ENCODE data around the gene PHLDB2.
"Not testable (repeated sequence)": the region's sequence is repeated elsewhere in the genome, so short reads cannot be mapped to it uniquely, and the experiment has no call there.

The PHLDB2 gene

DNA sequence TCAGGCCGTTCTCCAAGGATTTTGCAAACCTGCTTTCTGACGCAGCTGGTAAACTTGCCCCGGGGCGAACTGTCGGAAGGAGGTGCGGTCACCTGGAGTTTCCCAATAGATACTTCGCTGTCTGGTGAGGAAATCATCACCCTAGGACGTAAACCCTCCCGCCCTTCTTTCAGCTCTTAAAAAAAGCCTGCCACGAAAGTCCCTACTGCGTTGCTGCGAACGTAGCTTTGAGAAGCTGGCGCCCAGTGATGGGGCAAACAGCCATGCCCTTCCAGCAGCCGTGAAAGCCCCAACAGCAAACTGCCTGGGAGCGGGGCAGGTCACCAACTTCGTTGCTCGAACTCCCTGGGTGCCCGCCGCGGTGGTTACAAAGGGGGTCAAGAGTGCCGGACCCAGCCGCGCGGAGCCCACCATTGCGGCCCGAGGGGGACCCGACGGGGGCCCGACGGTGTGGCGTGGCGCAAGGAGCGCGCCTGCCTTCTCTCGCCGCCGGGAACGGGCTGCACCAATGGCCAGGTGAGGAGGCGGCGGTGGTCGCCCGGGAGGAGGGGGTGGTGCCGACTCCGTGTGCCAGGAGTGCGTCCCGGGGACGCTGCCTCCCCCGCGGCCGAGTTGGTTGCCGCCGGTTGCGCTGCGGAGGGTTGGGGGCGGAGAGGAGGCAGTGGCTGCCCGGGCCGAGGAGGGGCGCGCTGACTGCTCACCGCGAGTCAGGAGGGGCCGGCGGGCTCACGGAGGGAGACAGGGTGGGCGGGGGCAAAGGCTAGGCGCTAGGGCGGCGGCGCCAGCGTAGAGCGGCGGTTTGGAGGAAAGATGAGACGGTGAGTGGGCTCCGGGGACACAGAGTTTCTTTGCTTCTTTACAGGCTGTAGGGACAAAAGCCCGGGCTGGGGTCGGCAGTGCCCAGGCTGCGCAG is at the start of gene PHLDB2:
Gene PHLDB2 (plus strand): TSS at position 205 of the 913 bp plus-strand sequence. CDS start 24,813 bp downstream, outside the sequence.
- peak; percentile 78 for DNase-seq (ENCODE audit: low spot score)

GRCh38 chr3:111810909-111811308 is 48.2 kb upstream of the PHLDB2 start:
- no peak for DNase-seq (ENCODE audit: low spot score)

- DNase-seq (ENCODE audit: low spot score): no peak
Observed at GRCh38 chr3:111811811-111812210, 47.3 kb upstream of the PHLDB2 start.

DNA sequence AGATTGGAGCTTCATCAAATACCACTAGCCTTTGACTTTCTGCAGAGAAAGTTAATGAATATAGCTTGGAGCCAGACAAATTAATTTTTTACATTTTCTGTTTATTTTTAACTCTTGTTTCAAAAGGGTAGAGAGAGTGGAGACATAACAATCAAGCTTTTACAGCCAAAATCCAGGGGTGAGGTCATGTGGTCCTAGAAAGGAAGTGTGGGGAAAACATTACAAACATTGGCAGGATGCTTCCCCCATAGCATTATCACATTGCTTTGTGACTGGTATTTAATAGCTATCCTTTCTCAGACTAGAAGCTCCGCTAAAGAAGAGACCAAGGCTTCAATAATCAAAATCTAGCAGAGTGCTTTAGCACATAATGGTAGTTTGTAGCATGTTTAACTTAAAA is 46.4 kb upstream of the PHLDB2 start:
- DNase-seq (ENCODE audit: low spot score): no peak

GRCh38 chr3:111813441-111813840 is 45.6 kb upstream of the PHLDB2 start:
- no peak for DNase-seq (ENCODE audit: low spot score)

DNA sequence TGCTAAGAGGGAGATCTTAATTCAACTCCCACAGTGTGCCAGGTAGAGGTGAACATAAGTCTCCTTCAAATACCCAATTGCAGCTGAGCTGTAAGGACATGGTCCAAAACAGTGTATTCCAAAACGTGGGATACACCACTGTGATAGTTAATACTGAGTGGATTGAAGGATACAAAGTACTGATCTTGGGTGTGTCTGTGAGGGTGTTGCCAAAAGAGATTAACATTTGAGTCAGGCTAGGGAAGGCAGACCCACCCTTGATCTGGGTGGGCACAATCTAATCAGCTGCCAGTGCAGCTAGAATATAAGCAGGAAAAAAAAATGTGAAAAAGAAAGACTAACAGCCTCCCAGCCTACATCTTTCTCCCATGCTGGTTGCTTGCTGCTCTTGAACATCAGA is 45.1 kb upstream of the PHLDB2 start:
- DNase-seq (ENCODE audit: low spot score): no peak

GRCh38 chr3:111816771-111817170 is 42.3 kb upstream of the PHLDB2 start:
- DNase-seq (ENCODE audit: low spot score): not testable (repeated sequence)

DNA sequence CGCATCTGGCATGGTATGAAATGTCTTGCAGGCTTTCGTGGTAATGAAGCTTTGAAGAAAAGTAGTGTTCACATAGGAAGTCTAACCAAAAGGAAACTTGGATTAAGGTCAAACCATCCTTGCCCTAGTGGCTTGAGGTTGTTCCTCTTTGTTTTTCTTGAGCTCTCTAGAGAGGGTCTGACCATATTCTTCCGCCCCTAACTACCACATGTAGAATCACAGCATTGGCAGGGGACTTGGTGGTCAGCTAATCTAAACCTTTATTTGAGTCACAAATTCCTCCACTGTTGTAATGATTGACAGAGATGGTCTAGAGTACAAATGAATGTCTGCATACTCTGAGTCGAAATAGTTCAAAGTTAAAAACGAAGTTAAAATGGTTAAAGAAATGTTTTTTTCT is 39.1 kb upstream of the PHLDB2 start:
- DNase-seq (ENCODE audit: low spot score): no peak

GRCh38 chr3:111820651-111821050 is 38.4 kb upstream of the PHLDB2 start:
- DNase-seq (ENCODE audit: low spot score): no peak

- DNase-seq (ENCODE audit: low spot score): no peak
Observed at GRCh38 chr3:111821891-111822290, 37.2 kb upstream of the PHLDB2 start.

DNA sequence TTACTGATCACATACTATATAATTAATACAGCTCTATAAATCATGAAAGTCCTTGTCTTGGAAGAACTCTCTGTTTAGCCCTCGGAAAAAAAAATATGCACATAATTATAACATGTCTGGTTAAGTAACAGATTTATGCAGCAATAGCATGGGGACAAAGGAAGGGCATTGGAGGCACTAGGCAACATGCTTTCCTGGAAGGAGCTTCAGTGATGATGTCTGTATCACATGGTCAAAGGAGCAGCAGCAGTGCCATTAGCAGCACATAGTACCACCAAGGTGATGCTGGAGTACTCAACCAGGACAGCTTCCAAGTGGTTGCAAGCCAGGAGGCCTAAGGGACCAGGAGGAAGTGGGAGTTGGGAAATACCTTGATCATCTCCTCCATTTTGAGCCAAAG is 36.3 kb upstream of the PHLDB2 start:
- DNase-seq (ENCODE audit: low spot score): no peak

DNA sequence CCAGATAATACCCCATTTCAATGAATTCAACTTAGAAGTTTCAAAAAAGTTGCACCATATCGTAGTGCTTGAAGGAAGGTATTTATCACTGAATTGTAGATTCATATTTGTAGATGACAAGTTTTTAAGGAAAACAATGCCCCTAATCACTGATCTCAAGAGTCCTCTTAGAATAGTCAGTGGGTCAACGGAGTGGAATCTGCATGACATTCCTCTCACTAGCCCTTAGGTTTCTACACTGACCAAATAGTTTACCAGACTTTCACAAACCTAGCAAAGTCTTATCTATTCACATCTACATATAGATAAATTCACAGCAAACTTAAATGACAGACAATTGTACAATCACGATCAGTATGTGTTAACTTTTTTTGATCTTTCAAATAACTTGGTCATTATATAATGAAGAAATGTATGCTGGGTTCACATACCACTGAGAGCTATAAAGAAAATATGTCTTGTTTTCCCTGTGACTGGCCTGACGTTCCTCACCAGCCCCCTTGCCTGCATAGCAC is 35.7 kb upstream of the PHLDB2 start:
- DNase-seq (ENCODE audit: low spot score): no peak

GRCh38 chr3:111824351-111824750 is 34.7 kb upstream of the PHLDB2 start:
- DNase-seq (ENCODE audit: low spot score): no peak

GRCh38 chr3:111827871-111828270 is 31.2 kb upstream of the PHLDB2 start:
- no peak for DNase-seq (ENCODE audit: low spot score)

GRCh38 chr3:111828530-111828929 is 30.5 kb upstream of the PHLDB2 start:
- no peak for DNase-seq (ENCODE audit: low spot score)

GRCh38 chr3:111829023-111829422 is 30.0 kb upstream of the PHLDB2 start:
- DNase-seq (ENCODE audit: low spot score): no peak

DNA sequence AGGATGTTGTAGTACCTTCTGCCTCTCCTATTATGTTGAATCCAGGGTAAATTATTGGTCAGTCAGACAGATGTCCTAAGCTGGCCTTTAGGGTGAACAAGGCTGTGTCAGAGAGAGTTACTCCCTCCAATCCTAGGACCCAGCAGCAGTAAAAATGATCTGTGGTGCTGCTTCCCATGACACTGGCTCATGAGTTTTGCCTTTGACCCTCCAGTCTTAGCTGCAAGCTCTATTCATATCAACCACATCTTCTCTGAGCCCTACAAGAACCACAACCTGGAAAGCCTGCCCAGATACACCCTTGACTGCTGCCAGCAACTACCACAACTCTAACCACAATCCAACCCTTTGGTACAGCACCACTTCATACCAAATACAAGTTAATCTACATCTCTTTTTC is 27.2 kb upstream of the PHLDB2 start:
- DNase-seq (ENCODE audit: low spot score): no peak

DNA sequence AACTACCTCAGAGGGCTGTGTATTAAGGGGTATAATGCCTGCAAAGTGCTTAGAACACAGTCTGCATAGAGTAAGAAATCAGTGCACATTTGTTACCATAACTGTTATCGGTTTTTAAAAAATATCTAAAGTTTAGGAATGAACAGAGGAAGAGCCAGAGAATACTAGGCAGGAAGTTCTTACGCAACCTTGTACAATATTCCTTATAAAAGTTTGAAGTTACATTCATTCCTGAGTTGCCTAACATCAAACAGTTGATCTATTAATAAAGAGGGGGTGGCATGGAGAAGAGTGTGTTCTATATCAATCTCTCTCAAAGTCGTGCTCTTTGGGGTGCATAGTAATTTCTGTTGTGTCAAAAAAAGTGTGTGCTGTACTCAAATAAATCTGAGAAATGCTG is 22.0 kb upstream of the PHLDB2 start:
- no peak for DNase-seq (ENCODE audit: low spot score)

DNA sequence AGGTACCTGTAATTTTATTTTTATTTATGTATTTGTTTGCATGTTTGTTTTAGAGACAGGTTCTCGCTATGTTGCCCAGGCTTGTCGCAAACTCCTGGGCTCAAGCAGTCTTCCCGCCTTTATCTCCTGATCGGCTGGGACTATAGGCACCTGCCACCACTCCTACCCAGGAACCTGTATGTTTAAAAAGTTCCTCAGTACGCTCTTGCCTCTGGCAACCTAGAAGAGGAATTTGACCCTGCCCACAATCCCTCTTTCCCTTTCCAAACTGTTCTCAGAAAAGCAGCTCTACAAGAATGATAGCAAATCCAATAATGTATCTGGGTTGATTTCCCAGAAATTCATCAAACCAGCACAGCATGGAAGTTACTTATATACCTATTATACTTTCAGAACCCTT is 20.9 kb upstream of the PHLDB2 start:
- DNase-seq (ENCODE audit: low spot score): no peak

DNA sequence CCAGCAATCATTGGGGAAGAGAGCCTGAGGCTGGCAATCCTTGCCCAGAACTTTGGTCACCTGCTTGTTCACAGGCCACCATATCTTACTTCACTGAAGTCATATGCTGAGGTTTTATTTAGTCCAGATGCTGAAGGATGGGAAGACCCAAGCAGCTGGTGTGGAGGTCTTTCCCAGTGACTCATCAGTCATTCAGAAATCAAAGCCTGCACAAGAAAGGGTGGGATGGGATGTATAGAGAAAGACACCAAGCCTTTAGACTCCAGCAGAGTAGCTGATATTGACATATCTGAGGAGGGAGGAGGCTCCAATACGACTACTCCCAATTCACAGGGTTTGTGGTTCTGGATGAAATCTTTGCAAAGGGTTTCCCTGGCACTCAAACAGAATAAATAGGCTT is 13.0 kb upstream of the PHLDB2 start:
- no peak for DNase-seq (ENCODE audit: low spot score)

GRCh38 chr3:111846717-111847116 is 12.3 kb upstream of the PHLDB2 start:
- DNase-seq (ENCODE audit: low spot score): no peak

- DNase-seq (ENCODE audit: low spot score): no peak
Observed at GRCh38 chr3:111848283-111848682, 10.8 kb upstream of the PHLDB2 start.

GRCh38 chr3:111848778-111849177 is 10.3 kb upstream of the PHLDB2 start:
- DNase-seq (ENCODE audit: low spot score): no peak

DNA sequence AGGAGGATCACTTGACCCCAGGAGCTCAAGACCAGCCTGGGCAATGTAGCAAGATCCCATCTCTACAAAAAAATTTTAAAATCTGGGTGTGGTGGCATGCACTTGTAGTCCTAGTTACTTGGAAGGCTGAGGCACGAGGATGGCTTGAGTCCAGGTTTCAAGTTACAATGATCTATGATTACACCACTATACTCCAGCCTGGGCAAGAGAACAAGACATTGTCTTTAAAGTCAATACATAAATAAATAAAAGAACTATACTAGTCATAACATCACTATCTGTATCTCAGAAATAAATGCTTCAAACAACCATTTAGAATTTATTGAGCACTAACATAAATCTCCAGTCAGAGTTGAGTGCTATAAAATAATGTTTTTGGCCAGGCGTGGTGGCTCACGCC is 8.5 kb upstream of the PHLDB2 start:
- no peak for DNase-seq (ENCODE audit: low spot score)
